Mesenteric fat pad (tissue), 1 donor: ENCODE measurements around the gene TMEM147. TPM values are rescaled to one million over a fixed set of nuclear protein-coding genes. Genes with fewer than 3 reads are reported as not detected.
"Not testable (repeated sequence)": the region's sequence is repeated elsewhere in the genome, so short reads cannot be mapped to it uniquely, and the experiment has no call there.

ENCODE experiments used
- DNase-seq: peaks from one replicate; pipeline ENCODE4 v3.0.0-alpha.2; 2020; ENCODE audit warnings: low spot score
- total RNA-seq: library from RNA; stranded (reverse); fragmentation: NEBNext Ultra II Directional; extraction: Animal tissue kit (Norgen Biotek cat#: 25700); gene quantifications from one replicate; pipeline ENCODE4 v1.2.1, GENCODE V29; 2021
- donor health status: DM: yes; HTN: yes; CAD: no.

The TMEM147 gene
- total RNA-seq, 1 donor from 2014 or later: 86.8 TPM

GRCh38 chr19:35561436-35561835, 16.0 kb downstream of the TMEM147 start:
- no peak for DNase-seq

GRCh38 chr19:35562336-35562735, 16.9 kb downstream of the TMEM147 start:
- no peak for DNase-seq

- no peak for DNase-seq
These were observed 17.4 kb downstream of the TMEM147 start for GRCh38 chr19:35562776-35563175.

DNA sequence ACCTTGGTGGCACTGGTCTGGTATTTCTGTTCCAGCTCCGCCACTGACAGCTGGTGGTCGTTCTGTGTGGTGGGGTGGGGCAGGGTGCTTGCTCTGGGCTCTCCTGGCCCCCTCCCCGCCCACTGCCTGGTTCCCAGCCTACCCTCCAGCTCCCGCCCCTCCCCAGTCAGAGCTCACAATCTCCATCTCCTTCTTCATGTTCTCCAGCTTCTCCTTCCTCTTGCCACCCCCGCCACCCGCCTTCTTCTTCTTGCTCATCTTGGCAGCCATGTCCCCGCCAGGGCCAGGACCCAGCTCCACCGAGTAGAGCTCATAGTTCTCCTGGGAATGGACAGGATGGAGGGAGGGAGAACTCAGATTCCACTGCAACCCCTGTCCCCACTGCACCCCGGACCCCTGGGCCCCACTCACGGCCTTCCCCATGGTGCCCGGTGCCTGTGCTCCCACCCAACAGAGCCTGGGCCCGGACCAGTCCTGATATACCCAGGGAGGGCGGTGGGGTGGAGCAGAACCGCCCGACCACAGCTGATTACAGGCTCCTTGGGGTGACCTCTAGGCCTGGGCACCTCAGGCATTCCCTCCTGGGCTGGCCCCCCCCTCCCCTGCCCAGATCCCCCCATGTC, 17.9 kb downstream of the TMEM147 start, which contains the start of gene ATP4A:
TSS of gene ATP4A (minus strand) at position 452 of the 623 bp plus-strand sequence. CDS start at position 423, 29 bp downstream.
- no peak for DNase-seq

DNA sequence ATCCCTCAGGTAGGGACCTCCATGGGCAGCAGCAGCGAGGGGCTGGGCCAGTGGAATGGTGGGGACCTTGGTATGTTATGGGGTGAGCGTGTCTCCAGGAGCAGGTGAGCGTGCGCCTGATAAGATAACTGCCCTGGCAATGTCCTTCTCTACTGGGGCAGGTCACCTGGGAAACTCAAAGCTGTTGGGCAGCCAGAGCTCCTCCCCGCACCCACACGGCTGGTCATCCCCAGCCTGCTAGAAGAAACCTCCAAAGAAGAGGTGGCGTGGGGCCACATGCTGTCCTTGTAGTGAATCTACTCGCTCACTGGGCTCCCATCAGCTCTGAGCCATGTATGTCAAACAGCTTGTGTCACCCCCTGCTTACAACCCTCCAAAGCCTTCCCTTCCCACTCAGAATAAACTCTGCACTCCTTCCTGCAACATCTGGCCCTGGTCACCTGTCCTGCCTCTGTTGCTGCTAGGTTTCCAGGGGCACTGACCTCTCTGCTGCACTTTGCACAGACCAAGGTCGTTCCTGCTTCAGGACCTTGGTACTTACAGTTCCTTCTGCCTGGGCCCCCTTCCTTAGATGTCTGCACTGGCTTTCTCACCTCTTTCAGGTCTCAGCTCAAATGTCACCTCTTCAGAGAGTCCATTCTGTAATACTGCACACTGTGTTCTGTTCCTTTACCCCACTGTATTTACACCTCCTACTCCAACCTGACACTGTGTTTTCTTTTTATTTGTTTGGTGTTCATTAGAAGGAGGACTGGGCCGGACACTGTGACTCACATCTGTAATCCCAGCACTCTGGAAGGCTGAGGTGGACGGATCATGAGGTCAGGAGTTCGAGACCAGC, 19.8 kb downstream of the TMEM147 start:
- peak; percentile 47 for DNase-seq

- DNase-seq: peak; percentile 5
These were observed 21.3 kb downstream of the TMEM147 start for GRCh38 chr19:35566738-35567137.

DNA sequence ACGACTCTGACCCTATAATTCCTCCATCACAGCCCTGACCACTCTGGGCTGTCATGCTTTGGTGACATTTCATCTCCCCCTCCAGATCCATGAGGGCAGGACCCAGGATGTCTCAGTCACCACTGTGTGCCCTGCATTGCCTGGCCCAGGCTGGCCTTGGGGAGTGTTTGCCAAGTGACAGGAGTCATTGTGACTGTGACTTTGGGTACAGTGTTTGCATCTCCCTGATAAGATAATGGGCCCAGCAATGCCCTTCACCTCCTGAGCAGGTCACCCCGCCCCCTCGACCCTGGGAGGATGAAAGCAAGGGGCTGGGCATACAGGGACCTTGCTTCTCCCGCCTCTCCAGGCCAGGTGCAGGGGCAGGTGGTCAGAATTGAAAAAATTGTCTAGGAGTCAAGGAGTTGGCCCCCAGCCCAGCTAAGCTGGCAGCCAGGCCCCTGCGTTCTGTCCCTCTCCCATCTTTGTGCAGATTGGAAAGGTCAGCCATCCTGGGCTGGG, 23.9 kb downstream of the TMEM147 start:
- peak; percentile 76 for DNase-seq

DNA sequence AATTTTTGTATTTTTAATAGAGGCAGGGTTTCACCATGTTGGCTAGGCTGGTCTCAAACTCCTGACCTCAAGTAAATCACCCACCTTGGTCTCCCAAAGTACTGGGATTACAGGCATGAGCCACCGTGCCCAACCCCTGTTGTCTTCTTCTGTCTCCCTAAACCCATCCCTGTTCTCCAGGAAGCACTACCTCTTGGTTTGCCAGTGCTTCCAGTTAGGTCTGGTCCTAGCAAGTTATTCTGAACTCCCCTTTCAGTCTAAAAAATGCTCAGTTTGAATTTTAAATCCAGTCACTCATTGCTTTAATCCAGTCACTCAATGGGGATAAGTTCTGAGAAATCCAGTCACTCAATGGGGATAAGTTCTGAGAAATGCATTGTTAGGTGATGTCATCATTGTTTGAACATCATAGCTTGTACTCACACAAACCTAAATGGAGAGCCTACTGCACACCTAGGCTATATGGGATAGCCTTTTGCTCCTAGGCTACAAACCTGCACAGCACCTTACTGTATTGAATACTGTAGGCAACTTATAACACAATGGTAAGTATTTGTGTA, 26.1 kb downstream of the TMEM147 start:
- DNase-seq: peak; percentile 14

GRCh38 chr19:35577918-35578317, 32.5 kb downstream of the TMEM147 start:
- no peak for DNase-seq

DNA sequence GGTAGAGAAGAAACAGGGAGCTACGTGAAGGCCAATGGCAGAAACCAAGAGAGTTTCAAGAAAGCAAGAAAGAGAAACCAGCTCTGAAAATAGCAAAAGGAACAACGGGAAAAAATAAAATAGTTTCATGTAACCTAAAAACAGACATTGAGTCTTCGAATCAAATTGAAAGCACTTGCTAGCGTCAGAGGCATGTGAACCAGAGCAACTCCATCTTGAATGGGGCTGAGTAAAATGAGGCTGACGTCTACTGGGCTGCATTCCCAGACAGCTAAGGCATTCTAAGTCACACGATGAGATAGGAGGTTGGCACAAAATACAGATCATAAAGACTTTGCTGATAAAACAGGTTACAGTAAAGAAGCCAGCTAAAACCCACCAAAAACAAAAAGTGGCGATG, 33.3 kb downstream of the TMEM147 start:
- no peak for DNase-seq

GRCh38 chr19:35582760-35583159, 37.3 kb downstream of the TMEM147 start:
- DNase-seq: no peak

- no peak for DNase-seq
These were observed 40.4 kb downstream of the TMEM147 start, which contains the start of gene PMIS2 for GRCh38 chr19:35585848-35586247. PMIS2 (plus strand) TSS chr19:35586173; CDS start chr19:35586260, 87 bp downstream.

DNA sequence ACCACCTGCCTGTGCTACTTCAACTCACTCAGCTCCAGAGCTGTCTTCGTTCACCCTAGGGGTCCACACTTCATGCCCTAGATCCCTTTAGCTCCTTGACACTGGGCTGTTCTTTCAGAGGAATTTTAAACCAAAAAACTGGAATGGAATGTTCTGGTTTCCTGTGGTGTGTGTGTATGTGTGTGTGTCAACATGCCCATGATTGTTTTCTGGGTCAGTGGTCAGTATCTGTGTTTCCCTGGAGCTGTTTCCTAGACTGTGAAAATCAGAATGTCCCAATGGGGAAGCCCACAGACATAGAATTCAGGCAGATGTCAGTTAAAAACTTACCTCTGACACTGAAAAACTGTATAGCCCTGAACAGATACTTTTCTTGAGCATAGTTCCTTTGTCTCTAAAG, 41.9 kb downstream of the TMEM147 start:
- DNase-seq: no peak

GRCh38 chr19:35590875-35591274, 45.4 kb downstream of the TMEM147 start:
- no peak for DNase-seq

- no peak for DNase-seq
These were observed 46.8 kb downstream of the TMEM147 start for GRCh38 chr19:35592226-35592625.

GRCh38 chr19:35595026-35595425, 49.6 kb downstream of the TMEM147 start:
- DNase-seq: not testable (repeated sequence)

GRCh38 chr19:35595928-35596327, 50.5 kb downstream of the TMEM147 start:
- no peak for DNase-seq

DNA sequence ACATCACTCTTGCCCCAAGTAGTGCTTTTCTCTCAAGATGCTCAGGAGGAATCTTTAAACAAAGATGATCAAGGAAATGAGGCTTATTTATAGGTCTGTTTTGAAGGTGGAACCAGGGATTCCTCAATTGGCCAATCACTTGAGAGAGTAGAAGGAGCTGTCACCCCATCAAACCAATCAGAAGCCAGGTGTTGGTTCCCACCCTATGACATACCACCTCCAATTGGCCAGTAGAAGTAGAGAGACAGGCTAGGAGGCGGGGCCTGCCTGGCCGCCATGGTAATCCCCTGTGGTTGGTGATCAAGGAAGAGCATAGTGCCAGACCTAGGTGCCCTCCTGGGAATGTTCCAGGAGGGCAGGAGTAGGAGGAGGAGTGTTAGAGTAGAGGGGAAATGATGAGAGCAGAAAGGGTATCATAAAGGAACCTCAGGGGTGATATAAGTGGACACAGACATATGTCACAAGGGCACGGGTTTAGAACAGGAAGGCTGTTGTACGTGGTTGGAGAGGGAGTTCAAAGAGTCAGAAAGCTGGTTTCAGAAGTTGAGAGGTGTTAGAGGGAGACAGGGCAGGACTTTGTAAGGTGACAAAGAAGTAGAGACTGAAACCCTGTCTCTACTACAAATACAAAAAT, 51.1 kb downstream of the TMEM147 start:
- no peak for DNase-seq
